ENCODE data around the gene TMEM14C. TPM values are rescaled to one million over a fixed set of nuclear protein-coding genes. Genes with fewer than 3 reads are reported as not detected.
"Not testable (repeated sequence)": the region's sequence is repeated elsewhere in the genome, so short reads cannot be mapped to it uniquely, and the experiment has no call there.

Gene TMEM14C
- total RNA-seq, 1 donor from 2014 or later: 120 TPM

- intact Hi-C loops (cut with DNase I): loop anchor here (1.0 to 2.0 kb wide), 3 partner anchors 25 to 236 kb away; partner anchors contain the start of genes C6orf52 and PAK1IP1
- DNase-seq (ENCODE audit: missing footprints): peak; percentile 100
- peak; percentile 99 for ATAC-seq
Measured at GRCh38 chr6:10747251-10747972, 24.5 kb downstream of the TMEM14C start, which contains the start of gene TMEM14B. TSS of gene TMEM14B (plus strand) at chr6:10747805. CDS start at chr6:10749246, 1,441 bp downstream.

DNA sequence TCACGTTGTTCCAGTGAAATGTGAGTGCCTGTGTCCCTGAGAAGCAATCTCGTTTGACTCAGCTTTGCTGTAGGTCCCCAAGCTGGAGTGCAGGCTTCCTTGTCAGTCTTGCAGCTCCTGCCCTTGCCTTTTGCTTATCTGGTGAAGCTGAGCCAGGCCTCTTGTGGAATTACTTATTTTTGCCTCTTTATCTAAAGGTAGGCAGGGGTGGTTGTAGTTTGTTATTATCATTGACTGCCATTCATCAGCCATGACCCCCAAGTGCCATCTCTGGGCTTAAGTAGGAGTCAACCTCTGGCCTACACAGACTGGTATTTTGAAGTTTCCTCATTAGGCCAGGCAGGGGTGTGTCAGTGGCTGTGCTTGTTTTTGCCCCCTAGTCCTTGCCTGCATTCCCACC lies 26.9 kb downstream of the TMEM14C start:
- DNase-seq (ENCODE audit: missing footprints): no peak
- ATAC-seq: no peak
- intact Hi-C loops (cut with DNase I): no loop called here

DNA sequence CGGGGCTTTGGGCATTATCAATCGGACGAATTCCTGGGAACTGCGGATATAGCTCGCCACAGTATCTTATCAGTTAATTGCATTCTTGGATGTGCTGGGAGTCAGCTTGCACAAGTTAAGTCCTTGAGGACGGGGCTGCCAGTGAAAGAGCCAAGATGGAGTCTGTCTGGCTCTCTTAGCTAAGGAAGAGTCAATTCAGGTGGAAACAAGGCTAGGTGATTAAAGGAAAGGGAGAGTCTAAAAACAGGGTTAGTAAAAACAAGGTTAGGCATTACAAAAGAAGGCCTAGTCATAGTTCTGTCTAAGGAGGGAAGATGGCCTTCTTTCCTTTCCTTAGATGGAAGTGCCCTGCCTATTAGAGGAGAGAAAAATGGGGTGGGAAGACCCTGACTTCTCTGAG lies 27.7 kb downstream of the TMEM14C start:
- intact Hi-C loops (cut with DNase I); ATAC-seq; DNase-seq (ENCODE audit: missing footprints): not testable (repeated sequence)

DNA sequence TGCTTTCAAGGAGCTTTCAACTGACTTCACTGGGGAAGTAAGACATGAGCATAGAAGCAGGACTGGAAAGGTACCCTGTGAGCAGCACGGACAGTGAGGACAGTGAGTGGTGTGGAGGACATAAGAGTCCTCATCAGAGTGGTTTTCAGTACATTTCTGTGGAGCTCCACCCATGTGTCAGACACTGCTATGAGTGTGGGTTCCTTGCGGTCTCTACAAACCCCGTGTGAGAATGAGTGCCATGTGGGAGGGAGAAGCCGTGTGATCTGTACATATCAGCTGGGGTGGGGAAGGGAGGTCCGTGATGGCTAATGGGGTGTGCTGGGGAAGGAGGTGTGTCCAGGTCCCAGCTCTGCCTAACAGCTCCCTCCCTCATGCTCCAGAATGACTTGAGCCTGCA lies 28.9 kb downstream of the TMEM14C start:
- DNase-seq (ENCODE audit: missing footprints); intact Hi-C loops (cut with DNase I); ATAC-seq: not testable (repeated sequence)

GRCh38 chr6:10756085-10756484 lies 33.2 kb downstream of the TMEM14C start:
- no peak for DNase-seq (ENCODE audit: missing footprints)
- no peak for ATAC-seq
- intact Hi-C loops (cut with DNase I): no loop called here

- ATAC-seq: peak; percentile 37
- intact Hi-C loops (cut with DNase I): no loop called here
- no peak for DNase-seq (ENCODE audit: missing footprints)
Measured at GRCh38 chr6:10759312-10759839, 36.5 kb downstream of the TMEM14C start.

DNA sequence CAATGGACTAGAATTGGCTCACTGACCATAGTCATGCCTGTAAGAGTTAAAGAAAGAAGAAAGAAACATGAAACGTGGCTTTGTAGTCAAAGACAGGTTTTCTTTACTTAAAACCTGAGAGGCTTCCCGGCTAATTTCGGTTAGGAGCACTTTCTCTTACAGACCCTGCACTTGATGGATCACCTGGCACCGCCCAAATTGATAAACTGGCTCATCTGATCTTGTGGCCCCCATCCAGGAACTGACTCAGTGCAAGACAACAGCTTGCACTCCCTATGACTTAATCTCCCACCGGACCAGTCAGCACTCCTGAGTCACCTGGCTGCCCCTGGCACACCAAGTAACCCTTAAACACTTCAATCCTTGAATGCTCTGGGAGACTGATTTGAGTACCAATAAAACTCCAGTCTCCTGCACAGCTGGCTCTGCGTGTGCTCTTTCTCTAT lies 37.0 kb downstream of the TMEM14C start:
- intact Hi-C loops (cut with DNase I): no loop called here
- DNase-seq (ENCODE audit: missing footprints): no peak
- ATAC-seq: peak; percentile 60

DNA sequence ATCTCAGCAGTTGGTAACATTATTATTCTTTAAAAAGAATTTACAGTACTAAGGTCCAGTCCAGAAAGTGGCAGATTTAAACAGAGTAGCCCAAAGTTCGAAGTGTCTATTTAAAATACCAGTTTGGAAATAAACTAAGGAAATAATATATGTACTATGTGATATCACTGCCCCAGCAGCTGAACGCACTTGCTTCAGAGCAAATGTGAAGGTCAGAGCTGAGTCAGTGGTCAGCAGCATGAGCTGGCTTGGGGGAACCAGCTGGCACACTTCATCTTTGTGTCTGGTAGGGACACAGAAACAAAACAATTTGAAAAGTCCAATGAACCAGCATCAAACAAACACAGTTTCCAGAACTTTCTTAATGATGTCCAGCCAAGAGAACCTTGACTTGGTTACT lies 40.1 kb downstream of the TMEM14C start:
- no peak for ATAC-seq
- DNase-seq (ENCODE audit: missing footprints): no peak
- intact Hi-C loops (cut with DNase I): no loop called here

DNA sequence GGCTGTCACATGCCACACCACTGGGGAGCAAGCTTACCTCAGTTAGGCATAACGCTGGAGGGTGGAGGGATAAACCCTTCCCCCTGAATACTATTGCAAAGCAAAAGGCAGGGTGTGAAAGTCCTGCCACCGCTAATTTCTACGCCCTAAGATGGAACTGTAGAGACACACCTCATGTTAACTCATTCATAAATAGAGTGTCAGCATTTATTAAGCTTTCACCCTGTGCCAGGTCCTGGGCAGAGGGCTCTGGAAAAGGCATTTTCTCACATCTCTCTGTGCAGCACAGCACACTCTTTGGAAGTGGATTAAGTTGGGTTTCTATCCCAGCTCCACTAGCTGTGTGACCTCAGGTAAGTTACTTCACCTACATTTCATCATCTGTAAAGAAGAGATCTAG lies 46.5 kb downstream of the TMEM14C start:
- intact Hi-C loops (cut with DNase I): no loop called here
- DNase-seq (ENCODE audit: missing footprints): no peak
- no peak for ATAC-seq

DNA sequence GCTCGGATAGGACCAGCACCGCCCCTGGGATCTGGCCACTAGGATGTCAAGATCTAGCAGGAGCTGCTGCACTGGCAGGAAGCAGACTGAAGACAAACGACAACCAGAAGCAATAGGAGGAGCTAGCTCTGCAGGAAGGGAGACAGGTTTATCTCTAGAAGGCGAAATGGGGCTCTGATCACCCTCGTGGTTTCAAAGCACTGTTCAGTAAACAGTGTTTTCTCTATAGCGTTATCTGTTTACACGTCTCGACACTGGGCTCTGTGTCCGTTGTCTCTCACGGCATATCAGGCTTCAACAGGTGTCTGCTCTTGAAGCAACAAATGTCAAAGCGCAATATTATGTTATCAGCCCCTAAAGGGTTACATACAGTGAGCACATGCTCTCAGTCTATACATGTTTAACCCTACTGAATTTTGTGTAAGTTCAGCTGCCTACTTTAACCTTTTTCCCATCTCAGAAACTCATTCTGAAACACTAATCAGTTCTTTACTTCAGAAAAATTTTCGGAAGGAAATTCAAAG lies 48.6 kb downstream of the TMEM14C start:
- DNase-seq (ENCODE audit: missing footprints): no peak
- intact Hi-C loops (cut with DNase I): no loop called here
- ATAC-seq: no peak

- no peak for DNase-seq (ENCODE audit: missing footprints)
- intact Hi-C loops (cut with DNase I): no loop called here
- no peak for ATAC-seq
Measured at GRCh38 chr6:10778230-10778629, 55.4 kb downstream of the TMEM14C start.

- ATAC-seq (no peak), DNase-seq (ENCODE audit: missing footprints) (no peak)
- intact Hi-C loops (cut with DNase I): no loop called here
Measured at GRCh38 chr6:10779076-10779475, 56.2 kb downstream of the TMEM14C start.

Other genes with a start within 250 kb of the TMEM14C start
- gene GCNT2, start 201.7 kb upstream of the TMEM14C start, total RNA-seq: 51.9 TPM
- 0.49 TPM for gene C6orf52, start 28.5 kb upstream of the TMEM14C start, total RNA-seq
- 11.5 TPM for gene PAK1IP1, start 28.1 kb upstream of the TMEM14C start, total RNA-seq
- gene TMEM14B, start 24.7 kb downstream of the TMEM14C start, total RNA-seq: 106 TPM
- gene MAK, start 115.5 kb downstream of the TMEM14C start, total RNA-seq: not detected
- not detected for gene GCM2, start 159.0 kb downstream of the TMEM14C start, total RNA-seq
- 0.92 TPM for gene SYCP2L, start 164.0 kb downstream of the TMEM14C start, total RNA-seq

All from Right ventricle myocardium inferior (tissue), 1 donor.